Mammary epithelial cell (primary cell): ENCODE results near the gene RDX.

Source experiments
- EZH2 ChIP-seq: IDR thresholded peaks from 2 replicates; pipeline ENCODE4 v1.6.1; 2012; ENCODE audit warnings: low read length, inconsistent platforms, borderline replicate concordance
- TF ChIP-seq, protein P1 (sequence below), 2 donors: IDR thresholded peaks in 1 of 2; conservative IDR thresholded peaks in 1 of 2; 2 replicates each; pipeline ENCODE4 v1.5.1; 2011 to 2012; ENCODE audit warnings: inconsistent platforms in 2 of 2, low read length in 2 of 2, mild to moderate bottlenecking in 2 of 2, control low read depth in 1 of 2, low read depth in 1 of 2; ENCODE audit not compliant: insufficient read depth in 1 of 2; ENCODE audit errors: extremely low read depth in 1 of 2

DNA sequence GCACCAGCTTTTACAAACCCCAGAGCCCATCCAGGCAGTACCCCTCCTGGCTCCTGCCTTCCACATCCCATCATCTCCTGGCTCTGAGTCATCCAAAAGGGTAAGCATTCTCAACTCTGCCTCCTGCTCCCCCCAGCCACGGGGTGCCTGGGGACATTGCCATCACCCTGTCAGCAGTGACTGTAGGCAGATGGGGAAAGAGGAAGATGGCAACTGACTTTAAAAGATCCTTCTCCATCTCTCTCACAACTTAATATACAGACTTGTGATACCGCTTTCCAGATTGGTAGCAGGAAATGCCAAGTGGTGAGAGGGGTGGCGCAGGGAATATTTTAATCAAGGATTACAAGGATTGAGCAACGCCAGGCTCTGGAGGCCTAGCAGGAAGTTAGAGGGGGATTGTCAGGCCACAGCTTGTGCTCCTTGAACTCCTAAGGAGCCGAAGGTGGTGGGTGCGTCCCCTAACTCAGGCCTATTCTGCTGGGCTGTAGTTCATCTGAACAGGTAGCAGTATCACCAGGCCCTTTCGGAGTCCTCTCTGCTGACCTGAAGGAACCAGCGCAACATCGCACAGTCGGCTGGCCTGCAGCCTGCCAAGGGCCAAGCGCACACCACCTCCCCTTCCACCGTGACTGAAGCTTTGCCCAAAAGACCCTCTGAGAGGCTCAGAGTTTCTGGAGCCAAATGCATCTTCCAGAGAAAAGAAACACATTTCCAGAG, 119.9 kb downstream of the RDX start:
- TF ChIP-seq, protein P1, sequence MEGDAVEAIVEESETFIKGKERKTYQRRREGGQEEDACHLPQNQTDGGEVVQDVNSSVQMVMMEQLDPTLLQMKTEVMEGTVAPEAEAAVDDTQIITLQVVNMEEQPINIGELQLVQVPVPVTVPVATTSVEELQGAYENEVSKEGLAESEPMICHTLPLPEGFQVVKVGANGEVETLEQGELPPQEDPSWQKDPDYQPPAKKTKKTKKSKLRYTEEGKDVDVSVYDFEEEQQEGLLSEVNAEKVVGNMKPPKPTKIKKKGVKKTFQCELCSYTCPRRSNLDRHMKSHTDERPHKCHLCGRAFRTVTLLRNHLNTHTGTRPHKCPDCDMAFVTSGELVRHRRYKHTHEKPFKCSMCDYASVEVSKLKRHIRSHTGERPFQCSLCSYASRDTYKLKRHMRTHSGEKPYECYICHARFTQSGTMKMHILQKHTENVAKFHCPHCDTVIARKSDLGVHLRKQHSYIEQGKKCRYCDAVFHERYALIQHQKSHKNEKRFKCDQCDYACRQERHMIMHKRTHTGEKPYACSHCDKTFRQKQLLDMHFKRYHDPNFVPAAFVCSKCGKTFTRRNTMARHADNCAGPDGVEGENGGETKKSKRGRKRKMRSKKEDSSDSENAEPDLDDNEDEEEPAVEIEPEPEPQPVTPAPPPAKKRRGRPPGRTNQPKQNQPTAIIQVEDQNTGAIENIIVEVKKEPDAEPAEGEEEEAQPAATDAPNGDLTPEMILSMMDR (conservative IDR thresholded peaks at IDR 0.05 in 1 of 2, IDR thresholded peaks at IDR 0.05 in 1 of 2; ENCODE audit: extremely low read depth in 1 of 2, insufficient read depth in 1 of 2, low read depth in 1 of 2, low read length in 2 of 2): no peak
- TF ChIP-seq EZH2: no peak
